BE2C (cell line): ENCODE results near the gene SLC25A19.

Experiments
- DNase-seq: peaks from one replicate; pipeline ENCODE4 v3.0.0-alpha.2; 2020
- H3K27me3 ChIP-seq: fragments of 250-450 bp; sonication (Bioruptor Pico); 2 replicates; pipeline ENCODE4 v1.5.1; 2020; ENCODE audit warnings: mild to moderate bottlenecking
- H3K36me3 ChIP-seq: fragments of 250-450 bp; sonication (Bioruptor Pico); 2 replicates; pipeline ENCODE4 v1.5.1; 2020; ENCODE audit warnings: mild to moderate bottlenecking
- H3K4me1 ChIP-seq: fragments of 250-450 bp; sonication (Bioruptor Pico); 2 replicates; pipeline ENCODE4 v1.5.1; 2020
- H3K4me3 ChIP-seq: 2 replicates; pipeline ENCODE4 v1.5.1; 2011; ENCODE audit warnings: low read depth, low read length
- H3K9me3 ChIP-seq: fragments of 250-450 bp; sonication (Bioruptor Pico); 2 replicates; pipeline ENCODE4 v1.5.1; 2020
- CTCF ChIP-seq: IDR thresholded peaks from 2 replicates; pipeline ENCODE4 v1.5.1; 2012; ENCODE audit warnings: mild to moderate bottlenecking, low read depth, low read length

Gene SLC25A19

GRCh38 chr17:75241502-75241901, 47.7 kb downstream of the SLC25A19 start:
- Histone ChIP-seq H3K4me1 (no peaks in the 10 kb centered on the region; the same call in 1 of the 2 replicates), H3K4me3 (no peak overlapping the region), H3K36me3 (peaks cover 82% of the 10 kb centered on the region), H3K9me3 (no peaks in the 10 kb centered on the region), H3K27me3 (no peaks in the 10 kb centered on the region)
- no peak for DNase-seq
- TF ChIP-seq CTCF = no peak

- H3K4me3 ChIP-seq = no peak overlapping the region
- DNase-seq = no peak
- no peaks in the 10 kb centered on the region; the same call in 1 of the 2 replicates for H3K4me1 ChIP-seq
- no peak for TF ChIP-seq CTCF
- H3K36me3 ChIP-seq = peaks cover 82% of the 10 kb centered on the region
- no peaks in the 10 kb centered on the region for H3K9me3 ChIP-seq
- no peaks in the 10 kb centered on the region for H3K27me3 ChIP-seq
Measured at GRCh38 chr17:75241143-75241430, 48.1 kb downstream of the SLC25A19 start.

GRCh38 chr17:75240394-75241142, 48.7 kb downstream of the SLC25A19 start:
- H3K27me3 ChIP-seq = no peaks in the 10 kb centered on the region
- no peaks in the 10 kb centered on the region for H3K9me3 ChIP-seq
- peak; percentile 74 for DNase-seq
- no peaks in the 10 kb centered on the region; the same call in 1 of the 2 replicates for H3K4me1 ChIP-seq
- H3K36me3 ChIP-seq = peaks cover 81% of the 10 kb centered on the region
- H3K4me3 ChIP-seq = no peak overlapping the region
- TF ChIP-seq CTCF = peak; percentile 89

- no peak for DNase-seq
- peaks cover 83% of the 10 kb centered on the region for H3K36me3 ChIP-seq
- no peak overlapping the region for H3K4me3 ChIP-seq
- H3K27me3 ChIP-seq = no peaks in the 10 kb centered on the region
- no peaks in the 10 kb centered on the region; the same call in 1 of the 2 replicates for H3K4me1 ChIP-seq
- no peaks in the 10 kb centered on the region for H3K9me3 ChIP-seq
- no peak for TF ChIP-seq CTCF
Measured at GRCh38 chr17:75239778-75240393, 49.3 kb downstream of the SLC25A19 start.

GRCh38 chr17:75239214-75239613, 50.0 kb downstream of the SLC25A19 start:
- peaks cover 83% of the 10 kb centered on the region for H3K36me3 ChIP-seq
- no peak overlapping the region for H3K4me3 ChIP-seq
- no peak for TF ChIP-seq CTCF
- H3K27me3 ChIP-seq = no peaks in the 10 kb centered on the region
- DNase-seq = no peak
- H3K4me1 ChIP-seq = no peaks in the 10 kb centered on the region; the same call in 1 of the 2 replicates
- no peaks in the 10 kb centered on the region for H3K9me3 ChIP-seq

GRCh38 chr17:75238684-75239191, 50.5 kb downstream of the SLC25A19 start:
- Histone ChIP-seq H3K9me3 (no peaks in the 10 kb centered on the region), H3K27me3 (no peaks in the 10 kb centered on the region), H3K4me3 (no peak overlapping the region), H3K36me3 (peaks cover 85% of the 10 kb centered on the region), H3K4me1 (no peaks in the 10 kb centered on the region; the same call in 1 of the 2 replicates)
- DNase-seq = peak; percentile 76
- TF ChIP-seq CTCF = peak; percentile 97
